HG02759 (cell line): ENCODE measurements around the gene PCDH9.

ENCODE experiments used
- ATAC-seq: cut with Tn5 transposase; IDR thresholded peaks from one replicate; pipeline ENCODE4 v1.9.1; 2021; ENCODE audit warnings: mild to moderate bottlenecking, moderate library complexity; ENCODE audit not compliant: unreplicated experiment

PCDH9 gene

DNA sequence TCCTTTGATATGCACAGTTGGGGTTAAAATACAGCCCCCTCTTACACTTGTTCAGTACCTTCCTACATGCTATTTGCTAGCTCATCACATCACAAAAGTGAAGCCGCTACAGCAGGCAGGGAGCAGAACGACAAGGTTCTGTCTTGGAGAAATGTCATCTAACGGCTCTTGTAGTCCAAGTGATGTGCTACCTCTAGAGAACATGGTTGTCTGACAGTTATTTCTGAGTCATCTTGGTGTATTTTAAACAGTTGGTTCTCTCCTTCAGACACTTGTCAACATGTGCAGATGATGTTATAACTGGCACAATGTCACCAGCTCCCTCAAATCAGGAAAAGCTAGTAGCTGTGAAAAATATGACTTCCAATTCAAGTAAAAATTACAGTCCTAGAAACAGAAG lies 865.0 kb downstream of the PCDH9 start:
- no peak for ATAC-seq

GRCh38 chr13:66364346-66364745 lies 865.8 kb downstream of the PCDH9 start:
- no peak for ATAC-seq

- no peak for ATAC-seq
Observed at GRCh38 chr13:66362485-66362884, 867.7 kb downstream of the PCDH9 start.

DNA sequence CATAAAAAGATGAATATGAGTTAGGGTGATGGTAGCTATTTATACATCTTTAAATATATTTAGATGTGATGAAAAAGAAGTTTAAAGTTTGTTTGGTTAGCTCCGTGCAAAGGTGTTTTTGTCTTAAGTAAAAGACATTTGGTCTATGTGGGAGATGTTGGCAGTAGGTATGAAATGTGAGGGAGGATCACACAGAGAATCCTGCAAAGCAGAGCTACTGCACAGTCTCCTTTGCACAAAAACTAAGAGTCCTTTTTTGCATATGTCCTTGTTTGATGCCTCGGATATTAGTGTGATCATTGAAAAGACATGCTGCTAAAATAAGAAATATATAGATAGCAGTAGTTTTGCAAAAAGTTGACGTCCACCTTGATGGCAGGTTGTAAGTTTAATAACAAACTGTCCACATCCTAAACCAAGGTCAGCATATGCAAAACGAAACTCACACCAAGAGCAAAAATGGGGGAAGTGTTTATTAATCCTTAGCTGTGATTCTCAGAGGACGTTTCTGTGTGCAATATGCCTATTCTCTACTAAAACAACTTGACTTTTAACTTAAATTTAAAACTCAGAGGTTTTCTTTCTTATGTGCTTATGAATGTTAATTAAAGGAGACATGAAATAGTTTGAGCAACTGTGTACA lies 870.1 kb downstream of the PCDH9 start:
- ATAC-seq: no peak

- no peak for ATAC-seq
Observed at GRCh38 chr13:66359393-66359792, 870.7 kb downstream of the PCDH9 start.

DNA sequence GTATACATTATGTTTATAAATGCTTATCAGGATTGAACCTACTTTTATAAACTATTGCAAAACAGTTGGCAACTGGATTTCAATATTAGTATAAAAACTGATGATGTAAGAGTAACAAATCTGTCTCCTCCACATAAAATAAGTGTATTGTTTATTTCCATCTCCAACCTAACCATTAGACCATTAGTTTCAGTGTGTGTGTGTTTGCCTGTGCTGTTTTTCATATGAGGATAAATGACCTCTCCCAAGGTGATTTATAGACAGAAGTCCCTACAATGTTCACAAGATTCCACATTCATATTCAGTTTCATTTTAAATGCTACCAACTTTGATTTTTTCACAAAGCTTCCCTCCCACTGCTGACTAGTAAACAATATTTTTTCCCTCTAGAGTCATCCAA lies 871.6 kb downstream of the PCDH9 start:
- no peak for ATAC-seq

- no peak for ATAC-seq
Observed at GRCh38 chr13:66357463-66357862, 872.7 kb downstream of the PCDH9 start.

DNA sequence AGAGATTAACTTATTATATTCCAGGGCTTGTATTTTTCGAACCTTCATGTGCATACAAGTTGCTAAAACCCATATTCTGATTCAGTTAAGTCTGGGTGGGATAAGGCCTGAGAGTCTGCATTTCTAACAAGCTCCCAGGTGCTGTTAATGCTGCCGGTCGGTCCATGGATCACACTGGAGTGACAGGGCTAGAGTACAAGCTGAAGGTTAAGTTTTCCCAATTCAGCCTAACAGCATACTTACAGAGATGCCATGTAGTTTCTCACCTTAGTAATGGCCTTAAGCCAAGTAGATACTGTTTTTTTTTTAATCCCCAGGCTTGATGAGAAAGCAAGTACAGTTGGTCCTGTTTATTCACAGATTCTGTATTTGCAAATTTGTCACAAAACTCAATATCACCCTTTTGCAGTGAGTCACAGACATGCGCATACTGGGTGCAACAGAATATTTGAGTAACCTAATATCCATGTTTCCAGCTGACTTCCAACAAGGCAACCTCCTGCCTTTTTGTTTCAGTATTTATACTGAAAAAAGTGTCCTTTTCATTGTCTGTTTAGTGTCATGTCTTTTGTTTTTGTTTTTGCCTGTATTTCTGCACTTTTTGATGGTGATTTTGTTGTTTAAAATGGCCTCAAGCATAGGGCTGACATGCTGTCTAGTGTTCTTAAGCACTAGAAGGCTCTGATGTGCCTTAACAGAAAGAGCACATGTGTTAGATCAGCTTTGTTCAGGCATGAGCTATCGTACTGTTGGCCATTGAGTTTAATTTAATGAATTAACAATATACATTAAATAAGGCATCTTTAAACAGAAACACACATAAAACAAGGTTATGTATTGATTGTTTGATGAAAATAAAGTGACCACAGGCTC lies 875.0 kb downstream of the PCDH9 start:
- ATAC-seq: no peak

DNA sequence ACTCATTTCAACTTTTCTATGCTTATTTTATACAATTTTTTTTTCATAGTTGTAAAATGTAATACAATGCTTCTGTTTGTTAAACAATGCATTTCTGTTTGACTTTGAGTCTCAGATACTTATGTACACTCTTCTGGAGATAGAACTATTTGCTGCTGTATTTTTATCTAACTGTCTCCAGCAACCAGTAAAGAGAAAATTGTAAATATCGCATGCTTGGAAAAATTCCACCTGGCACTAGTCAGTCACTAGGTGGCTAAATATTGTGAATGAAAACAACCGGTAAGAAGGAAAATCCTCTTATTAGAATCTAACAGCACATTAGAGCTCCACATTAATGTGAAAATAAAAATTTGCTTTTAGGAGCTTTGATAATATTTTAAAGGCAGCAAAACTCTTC lies 876.5 kb downstream of the PCDH9 start:
- no peak for ATAC-seq

GRCh38 chr13:66349966-66350365 lies 880.2 kb downstream of the PCDH9 start:
- ATAC-seq: no peak

DNA sequence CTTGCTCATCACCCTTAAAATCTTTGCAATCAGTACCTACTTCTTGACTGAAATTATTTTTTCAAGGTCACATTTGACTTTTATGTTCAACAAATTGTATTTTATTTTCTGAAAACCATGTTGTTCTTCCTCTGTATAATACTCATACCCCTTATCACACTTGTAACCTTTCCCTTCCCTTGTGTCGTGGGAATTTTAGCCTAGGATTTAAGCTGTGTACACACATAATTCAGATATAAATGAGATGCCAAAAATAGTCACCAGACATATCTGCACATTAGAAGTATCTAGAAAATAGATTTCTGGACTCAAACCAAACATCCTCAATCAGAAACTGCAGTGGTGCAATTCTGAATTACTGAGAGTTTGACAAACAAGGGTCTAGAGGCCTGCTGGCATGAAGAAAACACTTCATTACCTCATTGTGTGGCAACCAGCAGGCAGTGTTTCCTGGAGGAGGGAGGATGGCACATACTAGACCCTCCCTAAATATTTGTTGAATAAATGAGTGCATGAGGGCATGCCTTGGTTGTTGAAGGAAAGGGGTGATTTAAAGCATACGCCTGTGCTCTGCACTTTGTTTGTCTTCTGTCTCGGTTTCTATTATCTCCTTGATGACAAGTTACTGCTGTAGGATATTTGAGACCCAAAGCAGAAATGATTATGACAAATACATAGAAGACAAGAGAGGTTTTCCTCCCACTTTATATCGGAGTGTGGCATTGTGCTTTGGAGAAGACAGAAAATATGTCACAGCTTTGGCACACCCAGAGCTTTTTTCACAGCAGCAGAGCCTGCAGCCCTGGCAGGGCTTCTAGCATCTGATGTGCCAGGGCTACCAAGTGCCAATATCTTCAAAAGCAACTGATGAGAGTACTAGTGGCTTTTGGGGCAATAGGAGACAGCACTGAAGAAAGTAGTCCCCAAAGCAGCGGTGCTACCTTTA lies 881.1 kb downstream of the PCDH9 start:
- ATAC-seq: no peak

- no peak for ATAC-seq
Observed at GRCh38 chr13:66347486-66348117, 882.5 kb downstream of the PCDH9 start.

GRCh38 chr13:66345971-66346370 lies 884.2 kb downstream of the PCDH9 start:
- no peak for ATAC-seq

DNA sequence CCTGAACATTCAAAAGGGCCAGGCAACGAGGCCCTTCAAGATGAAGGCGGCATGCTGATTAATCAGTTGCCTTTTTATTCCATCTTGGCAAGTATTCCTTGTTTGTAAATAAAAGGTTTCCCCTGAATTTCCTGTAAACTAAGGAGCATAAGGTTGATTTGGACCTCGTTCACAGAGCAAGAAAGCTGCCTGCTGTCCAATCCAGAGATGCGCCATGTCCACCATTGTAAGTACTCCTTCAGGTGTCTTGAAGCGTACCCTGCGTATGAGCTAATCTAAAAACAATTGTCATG lies 884.7 kb downstream of the PCDH9 start:
- no peak for ATAC-seq

GRCh38 chr13:66344805-66345517 lies 885.2 kb downstream of the PCDH9 start:
- no peak for ATAC-seq

DNA sequence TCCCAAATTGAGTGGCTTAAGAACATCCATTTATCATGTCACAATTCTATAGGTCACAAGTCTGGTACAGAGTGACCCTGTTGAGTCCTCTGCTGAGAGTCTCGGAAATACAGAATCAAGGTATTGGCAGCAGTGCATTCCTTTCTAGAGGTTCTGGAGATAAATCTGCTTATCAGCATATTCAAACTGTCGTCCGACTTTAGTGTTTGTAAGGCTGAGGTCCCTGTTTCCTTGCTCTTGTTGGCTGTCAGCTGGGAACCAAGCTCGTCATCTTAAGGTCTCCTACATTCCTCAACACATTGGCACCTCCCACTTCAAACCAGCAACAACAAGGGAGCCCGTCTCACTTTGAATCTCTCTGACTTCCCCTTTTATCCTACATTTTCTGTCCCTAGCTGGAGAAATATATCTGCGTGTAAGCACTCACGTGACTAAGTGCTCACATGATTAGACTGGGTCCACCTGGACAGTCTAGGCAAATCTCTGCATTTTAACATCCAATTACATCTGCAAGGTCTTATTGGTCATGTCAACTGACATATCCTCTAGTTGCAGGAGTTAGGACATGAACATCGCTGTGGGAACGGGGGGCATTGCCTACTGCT lies 886.8 kb downstream of the PCDH9 start:
- ATAC-seq: no peak

DNA sequence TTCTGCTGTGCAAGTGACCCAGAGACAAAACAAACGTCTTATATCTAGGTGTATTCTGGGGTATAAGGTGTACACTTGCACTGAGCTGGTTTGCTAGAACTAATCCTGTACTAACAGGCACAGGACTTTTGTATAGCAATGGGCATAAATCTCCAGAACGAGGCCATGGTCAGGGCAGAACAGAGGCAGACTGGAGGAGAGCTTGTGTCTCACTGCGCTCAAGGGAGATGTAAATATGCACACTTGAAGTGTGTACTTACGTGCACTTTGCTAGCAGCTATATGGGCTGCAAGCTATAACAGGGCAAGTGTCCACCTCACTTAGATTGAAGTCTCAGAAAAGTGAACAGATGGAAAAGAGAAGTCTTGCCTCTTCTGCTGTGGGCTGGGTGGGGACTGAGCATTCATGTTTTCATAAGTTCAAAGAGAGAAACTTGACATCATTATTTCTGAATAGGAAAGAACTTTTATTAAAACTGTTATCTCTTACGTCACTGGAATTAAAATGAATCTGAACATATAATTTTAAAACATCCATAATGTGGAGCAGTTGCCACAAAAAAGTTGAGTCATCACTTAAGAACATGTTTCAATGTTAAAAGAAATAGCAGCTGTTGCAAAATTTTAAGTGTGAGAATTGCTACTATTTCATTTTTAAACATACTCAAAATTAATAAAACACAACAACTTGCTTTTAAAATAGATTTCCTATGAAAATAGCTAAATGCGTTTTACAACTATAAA lies 888.3 kb downstream of the PCDH9 start:
- no peak for ATAC-seq

DNA sequence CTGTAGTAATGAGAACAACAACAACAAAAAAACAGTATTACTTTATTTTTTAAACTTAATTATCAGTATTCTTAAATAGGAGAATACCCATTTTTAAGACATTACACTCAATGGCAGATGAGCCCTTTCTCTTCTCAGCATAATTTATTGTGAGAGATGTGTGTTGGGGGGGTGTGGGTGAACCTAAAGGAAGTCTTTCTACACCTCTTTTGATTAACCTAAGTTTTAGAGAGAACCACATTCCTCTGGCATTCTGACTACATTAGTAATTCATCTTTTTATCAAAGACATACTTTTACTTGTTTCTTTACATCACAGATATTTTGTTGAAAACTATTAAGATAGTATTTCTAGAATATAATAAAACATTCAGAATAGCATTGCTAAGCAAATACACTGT lies 890.9 kb downstream of the PCDH9 start:
- no peak for ATAC-seq

GRCh38 chr13:66338542-66338941 lies 891.6 kb downstream of the PCDH9 start:
- ATAC-seq: no peak
